ENCODE data around the gene CFAP119. TPM values are rescaled to one million over a fixed set of nuclear protein-coding genes. Genes with fewer than 3 reads are reported as not detected.

The CFAP119 gene
- total RNA-seq, 4 donors from 2014 or later, result 9.6 to 24.7 (median 15.5) TPM

DNA sequence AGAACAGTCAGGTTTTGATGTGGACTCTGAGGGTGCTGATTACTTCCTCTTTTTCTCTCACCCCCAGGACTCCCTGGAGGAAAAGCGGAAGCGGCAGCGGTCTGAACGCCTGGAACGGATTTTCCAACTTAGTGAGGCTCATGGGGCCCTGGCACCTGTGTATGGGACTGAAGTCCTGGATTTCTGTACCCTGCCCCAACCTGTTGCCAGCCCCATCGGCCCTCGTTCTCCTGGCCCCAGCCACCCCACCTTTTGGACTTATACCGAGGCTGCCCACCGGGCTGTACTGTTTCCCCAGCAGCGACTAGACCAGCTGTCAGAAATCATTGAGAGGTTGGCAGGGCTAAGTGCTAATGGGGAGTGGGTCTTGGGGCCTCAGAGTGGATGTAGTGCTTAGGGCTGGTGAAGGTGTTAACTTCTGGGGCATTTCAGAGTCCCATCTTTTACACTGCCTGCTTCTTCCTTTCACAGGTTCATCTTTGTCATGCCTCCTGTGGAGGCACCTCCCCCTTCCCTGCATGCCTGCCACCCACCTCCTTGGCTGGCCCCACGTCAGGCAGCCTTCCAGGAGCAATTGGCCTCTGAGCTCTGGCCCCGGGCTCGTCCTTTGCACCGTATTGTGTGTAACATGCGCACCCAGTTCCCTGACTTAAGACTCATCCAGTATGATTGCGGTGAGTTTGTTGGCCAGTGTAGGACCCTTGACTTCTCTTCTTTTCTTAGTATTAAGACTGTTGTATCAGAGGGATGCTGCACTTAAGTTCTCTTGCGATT lies 32.8 kb downstream of the CFAP119 start:
- no peak for TF ChIP-seq POLR2A (IDR thresholded peaks at IDR 0.05)
- TF ChIP-seq, protein P1, sequence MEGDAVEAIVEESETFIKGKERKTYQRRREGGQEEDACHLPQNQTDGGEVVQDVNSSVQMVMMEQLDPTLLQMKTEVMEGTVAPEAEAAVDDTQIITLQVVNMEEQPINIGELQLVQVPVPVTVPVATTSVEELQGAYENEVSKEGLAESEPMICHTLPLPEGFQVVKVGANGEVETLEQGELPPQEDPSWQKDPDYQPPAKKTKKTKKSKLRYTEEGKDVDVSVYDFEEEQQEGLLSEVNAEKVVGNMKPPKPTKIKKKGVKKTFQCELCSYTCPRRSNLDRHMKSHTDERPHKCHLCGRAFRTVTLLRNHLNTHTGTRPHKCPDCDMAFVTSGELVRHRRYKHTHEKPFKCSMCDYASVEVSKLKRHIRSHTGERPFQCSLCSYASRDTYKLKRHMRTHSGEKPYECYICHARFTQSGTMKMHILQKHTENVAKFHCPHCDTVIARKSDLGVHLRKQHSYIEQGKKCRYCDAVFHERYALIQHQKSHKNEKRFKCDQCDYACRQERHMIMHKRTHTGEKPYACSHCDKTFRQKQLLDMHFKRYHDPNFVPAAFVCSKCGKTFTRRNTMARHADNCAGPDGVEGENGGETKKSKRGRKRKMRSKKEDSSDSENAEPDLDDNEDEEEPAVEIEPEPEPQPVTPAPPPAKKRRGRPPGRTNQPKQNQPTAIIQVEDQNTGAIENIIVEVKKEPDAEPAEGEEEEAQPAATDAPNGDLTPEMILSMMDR (IDR thresholded peaks at IDR 0.05), result no peak
- Histone ChIP-seq H3K4me3 (replicated peaks in 1 of 3) (no peak overlapping the region), H3K27me3 (no peaks in the 10 kb centered on the region), H3K9me3 (no peaks in the 10 kb centered on the region), H3K36me3 (peaks cover 67 to 69% of the 10 kb centered on the region in 2 donors), H3K27ac (no peak overlapping the region), H3K4me1 (no peaks in the 10 kb centered on the region)
- intact Hi-C loops (cut with DNase I), result no loop called here
- DNase-seq, result no peak
- WGBS, 2 donors, result 85 to 86% methylated on average over 17 of the region's 17 CpGs

DNA sequence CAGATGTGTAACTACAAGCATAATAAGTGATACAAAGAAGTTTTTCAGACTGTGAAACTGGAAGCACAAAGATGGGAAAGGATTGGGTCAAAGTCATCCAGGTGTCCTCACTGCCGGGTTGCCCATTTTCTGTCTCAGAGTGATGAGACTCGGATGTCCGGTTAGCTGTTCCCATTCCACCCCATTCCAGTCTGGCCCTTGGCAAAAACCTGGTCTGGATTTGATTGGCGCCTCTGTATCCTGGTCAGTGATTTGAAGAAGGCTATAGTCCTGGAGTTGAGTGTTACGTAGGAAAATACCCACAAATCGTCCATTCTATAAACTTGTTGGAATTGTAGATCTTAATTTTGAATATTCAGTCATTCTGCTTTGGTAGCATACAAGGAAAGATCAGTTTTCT lies 33.5 kb downstream of the CFAP119 start:
- intact Hi-C loops (cut with DNase I), result no loop called here
- WGBS, 2 donors, result 95 to 97% methylated on average over 6 of the region's 6 CpGs
- Histone ChIP-seq H3K9me3 (no peaks in the 10 kb centered on the region), H3K36me3 (peaks cover 67 to 69% of the 10 kb centered on the region in 2 donors), H3K4me3 (replicated peaks in 1 of 3) (no peak overlapping the region), H3K27me3 (no peaks in the 10 kb centered on the region), H3K4me1 (no peaks in the 10 kb centered on the region), H3K27ac (no peak overlapping the region)
- TF ChIP-seq, protein P1 (IDR thresholded peaks at IDR 0.05), result no peak
- TF ChIP-seq POLR2A (IDR thresholded peaks at IDR 0.05), result no peak
- no peak for DNase-seq

DNA sequence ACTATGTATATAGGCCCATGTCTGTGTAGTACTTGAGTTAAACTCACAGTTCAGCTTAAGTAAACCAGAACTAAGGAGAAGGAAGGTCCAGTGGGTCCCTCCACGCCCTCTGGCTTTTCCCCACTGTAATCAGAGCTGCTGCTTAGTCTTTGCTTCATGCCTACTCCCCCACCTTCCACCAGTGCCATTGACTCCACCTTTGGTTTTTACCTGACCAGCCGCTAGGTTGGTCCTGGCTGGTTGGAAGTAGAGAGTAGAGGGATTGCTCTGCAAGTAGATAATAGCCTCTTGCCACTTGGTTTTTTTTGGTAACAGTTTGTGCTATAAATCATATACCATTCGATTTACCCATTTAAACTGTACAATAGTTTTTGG lies 36.5 kb downstream of the CFAP119 start:
- TF ChIP-seq, protein P1 (IDR thresholded peaks at IDR 0.05), result no peak
- TF ChIP-seq POLR2A (IDR thresholded peaks at IDR 0.05), result no peak
- no peak overlapping the region for H3K4me3 ChIP-seq (replicated peaks in 1 of 3)
- H3K4me1 ChIP-seq, result no peaks in the 10 kb centered on the region
- H3K27ac ChIP-seq, result no peak overlapping the region
- no peak for DNase-seq
- intact Hi-C loops (cut with DNase I), result no loop called here
- H3K9me3 ChIP-seq, result no peaks in the 10 kb centered on the region
- WGBS, 2 donors, result 89 to 96% methylated on average over 3 of the region's 3 CpGs
- H3K27me3 ChIP-seq, result no peaks in the 10 kb centered on the region
- peaks cover 69 to 72% of the 10 kb centered on the region in 2 donors for H3K36me3 ChIP-seq

DNA sequence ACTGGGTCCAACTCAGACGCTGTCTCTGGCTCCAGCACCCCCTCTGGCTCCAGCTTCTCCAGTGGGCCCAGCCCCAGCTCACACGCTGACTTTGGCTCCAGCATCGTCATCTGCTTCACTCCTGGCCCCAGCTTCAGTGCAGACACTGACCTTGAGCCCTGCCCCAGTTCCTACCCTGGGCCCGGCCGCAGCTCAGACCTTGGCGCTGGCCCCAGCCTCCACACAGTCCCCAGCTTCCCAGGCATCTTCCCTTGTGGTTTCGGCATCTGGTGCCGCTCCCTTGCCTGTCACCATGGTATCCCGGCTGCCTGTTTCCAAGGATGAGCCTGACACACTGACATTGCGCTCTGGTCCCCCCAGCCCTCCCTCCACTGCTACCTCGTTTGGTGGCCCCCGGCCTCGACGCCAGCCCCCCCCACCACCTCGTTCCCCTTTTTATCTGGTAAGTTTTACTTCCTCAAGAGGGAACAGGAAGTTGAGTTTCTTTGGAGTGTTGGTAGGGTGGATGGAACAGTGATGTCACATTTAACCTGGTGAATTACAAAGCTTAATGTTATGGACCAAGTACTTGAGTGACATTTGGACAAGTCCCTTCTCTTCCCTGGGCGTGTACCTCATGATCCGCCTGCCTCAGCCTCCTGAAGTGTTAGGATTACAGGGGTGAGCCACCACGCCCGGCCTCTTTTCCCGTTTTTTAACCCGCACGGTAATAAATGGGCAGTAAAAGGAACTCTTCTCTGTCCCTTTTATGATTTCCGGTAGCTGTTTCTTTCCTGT lies 37.0 kb downstream of the CFAP119 start:
- no peaks in the 10 kb centered on the region for H3K4me1 ChIP-seq
- H3K27me3 ChIP-seq, result no peaks in the 10 kb centered on the region
- H3K9me3 ChIP-seq, result no peaks in the 10 kb centered on the region
- WGBS, 2 donors, result 84 to 85% methylated on average over 23 of the region's 23 CpGs
- intact Hi-C loops (cut with DNase I), result no loop called here
- H3K27ac ChIP-seq, result no peak overlapping the region
- TF ChIP-seq, protein P1 (IDR thresholded peaks at IDR 0.05), result no peak
- no peak for TF ChIP-seq POLR2A (IDR thresholded peaks at IDR 0.05)
- no peak overlapping the region for H3K4me3 ChIP-seq (replicated peaks in 1 of 3)
- no peak for DNase-seq
- peaks cover 69 to 72% of the 10 kb centered on the region in 2 donors for H3K36me3 ChIP-seq

Measured in thyroid gland (tissue), 4 donors.